Natural killer cell treated with Interleukin-12 subunit alpha and Interleukin-12 subunit beta and Interleukin-15 and Interleukin-18, amount 100 ng/mL, for 72 hours (primary cell): Measurements from ENCODE around the gene LVRN. TPM values are rescaled to one million over a fixed set of nuclear protein-coding genes. Genes with fewer than 3 reads are reported as not detected.
A peak's percentile ranks its signal among the peaks of the same experiment; 100 is the strongest.

Source experiments
- ATAC-seq, 2 donors: fragments of 150-1000 bp; cut with Tn5 transposase in 1 of 2; sonication (Bioruptor Pico), chemical (Tn5 transposase) in 1 of 2; 2 replicates each; pipeline ENCODE4 v1.10.0; 2021
- DNase-seq: peaks from one replicate; pipeline ENCODE4 v3.0.0; 2022; ENCODE audit warnings: low spot score
- H3K27ac Mint-ChIP-seq, 2 donors: 1 replicate in 1 of 2; 2 replicates in 1 of 2; pipeline ENCODE4 v1.8.0; 2022; ENCODE audit warnings: mixed read lengths in 2 of 2, mild to moderate bottlenecking in 1 of 2, moderate library complexity in 1 of 2
- H3K27me3 Mint-ChIP-seq, 2 donors: 1 replicate in 1 of 2; 2 replicates in 1 of 2; pipeline ENCODE4 v1.8.0; 2022; ENCODE audit warnings: mixed read lengths in 2 of 2
- H3K36me3 Mint-ChIP-seq: one replicate; pipeline ENCODE4 v1.8.0; 2022; ENCODE audit warnings: mixed read lengths
- H3K4me1 Mint-ChIP-seq, 2 donors: 1 replicate in 1 of 2; 2 replicates in 1 of 2; pipeline ENCODE4 v1.8.0; 2022; ENCODE audit warnings: low read depth in 2 of 2, mixed read lengths in 2 of 2, mild to moderate bottlenecking in 1 of 2
- H3K4me3 Mint-ChIP-seq: one replicate; pipeline ENCODE4 v1.8.0; 2022; ENCODE audit warnings: mixed read lengths
- H3K9me3 Mint-ChIP-seq: 2 replicates; pipeline ENCODE4 v1.8.0; 2022; ENCODE audit warnings: mixed read lengths
- total RNA-seq, 2 donors: library from RNA; stranded (reverse); gene quantifications; one replicate each; pipeline ENCODE4 v1.2.3, GENCODE V29; 2022

LVRN gene
- total RNA-seq, 2 donors from 2014 or later: not detected

- Mint-ChIP-seq H3K27me3 (peaks cover 13 to 24% of the 10 kb centered on the region in 2 donors), H3K9me3 (no peaks in the 10 kb centered on the region), H3K36me3 (no peaks in the 10 kb centered on the region), H3K4me3 (no peak overlapping the region), H3K27ac (no peak overlapping the region), H3K4me1 (no peaks in the 10 kb centered on the region)
- ATAC-seq (no peak), DNase-seq (no peak)
Observed at GRCh38 chr5:116013207-116013785, 51.0 kb downstream of the LVRN start.

GRCh38 chr5:116013936-116014335, 51.7 kb downstream of the LVRN start:
- no peak overlapping the region for H3K4me3 Mint-ChIP-seq
- H3K36me3 Mint-ChIP-seq: no peaks in the 10 kb centered on the region
- DNase-seq: no peak
- peaks cover 15 to 24% of the 10 kb centered on the region in 2 donors for H3K27me3 Mint-ChIP-seq
- no peak overlapping the region for H3K27ac Mint-ChIP-seq
- H3K4me1 Mint-ChIP-seq: no peaks in the 10 kb centered on the region
- no peaks in the 10 kb centered on the region for H3K9me3 Mint-ChIP-seq
- ATAC-seq: no peak

- Mint-ChIP-seq H3K36me3 (no peaks in the 10 kb centered on the region), H3K9me3 (no peaks in the 10 kb centered on the region), H3K4me3 (no peak overlapping the region), H3K27me3 (peaks cover 8 to 21% of the 10 kb centered on the region in 2 donors), H3K27ac (no peak overlapping the region), H3K4me1 (no peaks in the 10 kb centered on the region)
- no peak for ATAC-seq
- no peak for DNase-seq
Observed at GRCh38 chr5:116023619-116024018, 61.3 kb downstream of the LVRN start.

DNA sequence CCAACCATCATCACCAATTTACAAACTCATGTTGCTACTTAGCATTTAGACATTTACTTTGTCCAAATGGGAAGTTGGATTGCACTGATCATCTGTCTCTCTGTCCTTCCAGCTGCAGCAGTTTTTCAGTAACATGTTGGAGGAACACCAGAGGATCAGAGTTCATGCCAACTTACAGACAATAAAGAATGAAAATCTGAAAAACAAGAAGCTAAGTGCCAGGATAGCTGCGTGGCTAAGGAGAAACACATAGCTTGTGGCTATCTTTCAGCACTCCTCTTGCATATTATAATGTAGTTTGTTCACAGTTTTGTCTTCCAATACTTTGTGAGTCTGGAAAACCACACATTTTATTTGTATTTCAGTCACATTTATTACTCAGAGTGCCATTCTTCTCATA, 63.6 kb downstream of the LVRN start:
- DNase-seq: no peak
- H3K4me1 Mint-ChIP-seq: no peaks in the 10 kb centered on the region
- no peak overlapping the region for H3K27ac Mint-ChIP-seq
- no peaks in the 10 kb centered on the region for H3K36me3 Mint-ChIP-seq
- H3K9me3 Mint-ChIP-seq: no peaks in the 10 kb centered on the region
- no peak overlapping the region for H3K4me3 Mint-ChIP-seq
- no peak for ATAC-seq
- H3K27me3 Mint-ChIP-seq: peaks cover 15 to 24% of the 10 kb centered on the region in 2 donors

- Mint-ChIP-seq H3K27ac (no peak within 1 kb of the TSS), H3K36me3 (no peaks in the 10 kb centered on the region), H3K4me3 (no peak within 1 kb of the TSS), H3K9me3 (no peaks in the 10 kb centered on the region), H3K27me3 (peaks cover 19% of the 10 kb centered on the region in 2 donors), H3K4me1 (peaks cover 0 to 6% of the 10 kb centered on the region in 2 donors)
- no peak for DNase-seq
- ATAC-seq: peak in 1 of 2 donors; percentile 54
Observed at GRCh38 chr5:116032094-116032517, 69.8 kb downstream of the LVRN start, which contains the start of gene ARL14EPL. TSS of gene ARL14EPL (plus strand) at chr5:116032472. CDS start at chr5:116051466, 18,994 bp downstream.

DNA sequence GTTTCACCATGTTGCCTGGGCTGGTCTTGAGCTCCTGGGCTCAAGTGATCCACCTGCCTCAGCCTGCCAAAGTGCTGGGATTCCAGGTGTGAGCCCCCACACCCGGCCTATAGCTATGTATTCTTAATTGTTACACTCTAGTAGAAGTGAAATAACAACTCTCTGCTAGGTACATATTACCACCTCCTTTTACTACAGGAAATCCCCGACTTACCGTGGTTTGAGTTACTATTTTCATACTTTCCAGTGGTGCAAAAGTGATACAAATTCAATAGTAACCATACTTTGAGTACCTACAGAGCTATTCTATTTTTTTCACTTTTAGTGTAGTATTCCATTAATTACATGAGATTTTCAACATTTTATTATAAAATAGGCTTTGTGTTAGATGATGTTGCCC, 70.7 kb downstream of the LVRN start:
- H3K27ac Mint-ChIP-seq: no peak overlapping the region
- no peak for DNase-seq
- H3K9me3 Mint-ChIP-seq: no peaks in the 10 kb centered on the region
- H3K27me3 Mint-ChIP-seq: peaks cover 14 to 15% of the 10 kb centered on the region in 2 donors
- no peak for ATAC-seq
- H3K4me1 Mint-ChIP-seq: peaks cover 1 to 8% of the 10 kb centered on the region in 2 donors
- no peaks in the 10 kb centered on the region for H3K36me3 Mint-ChIP-seq
- no peak overlapping the region for H3K4me3 Mint-ChIP-seq

DNA sequence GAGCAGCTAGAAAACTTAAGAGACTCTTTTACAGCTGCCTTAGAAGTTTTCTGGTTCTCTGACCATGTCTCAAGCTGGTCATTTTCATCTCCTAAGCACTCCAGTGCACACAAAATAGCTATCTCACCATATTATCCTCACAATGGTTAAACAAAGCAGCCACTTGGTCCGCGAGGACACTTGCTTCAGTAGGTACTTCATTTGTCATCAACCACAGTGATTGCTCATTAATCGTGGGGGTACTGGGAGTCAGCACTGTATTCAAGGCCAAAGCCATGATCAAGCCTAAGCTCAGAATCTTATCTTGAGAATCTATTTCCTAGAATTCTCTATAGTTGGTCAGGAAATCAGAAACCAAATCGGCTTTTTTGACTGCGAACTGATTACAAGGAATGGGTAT, 72.8 kb downstream of the LVRN start:
- ATAC-seq (no peak), DNase-seq (no peak)
- Mint-ChIP-seq H3K36me3 (no peaks in the 10 kb centered on the region), H3K4me3 (no peak overlapping the region), H3K27me3 (peaks cover 7 to 9% of the 10 kb centered on the region in 2 donors), H3K27ac (no peak overlapping the region), H3K9me3 (no peaks in the 10 kb centered on the region), H3K4me1 (peaks cover 5 to 21% of the 10 kb centered on the region in 2 donors)

GRCh38 chr5:116037236-116037822, 75.1 kb downstream of the LVRN start:
- peaks cover 10 to 11% of the 10 kb centered on the region in 2 donors for H3K27me3 Mint-ChIP-seq
- H3K27ac Mint-ChIP-seq: no peak overlapping the region
- H3K36me3 Mint-ChIP-seq: no peaks in the 10 kb centered on the region
- peaks cover 5 to 21% of the 10 kb centered on the region in 2 donors for H3K4me1 Mint-ChIP-seq
- ATAC-seq (no peak), DNase-seq (no peak)
- H3K4me3 Mint-ChIP-seq: no peak overlapping the region
- H3K9me3 Mint-ChIP-seq: no peaks in the 10 kb centered on the region

DNA sequence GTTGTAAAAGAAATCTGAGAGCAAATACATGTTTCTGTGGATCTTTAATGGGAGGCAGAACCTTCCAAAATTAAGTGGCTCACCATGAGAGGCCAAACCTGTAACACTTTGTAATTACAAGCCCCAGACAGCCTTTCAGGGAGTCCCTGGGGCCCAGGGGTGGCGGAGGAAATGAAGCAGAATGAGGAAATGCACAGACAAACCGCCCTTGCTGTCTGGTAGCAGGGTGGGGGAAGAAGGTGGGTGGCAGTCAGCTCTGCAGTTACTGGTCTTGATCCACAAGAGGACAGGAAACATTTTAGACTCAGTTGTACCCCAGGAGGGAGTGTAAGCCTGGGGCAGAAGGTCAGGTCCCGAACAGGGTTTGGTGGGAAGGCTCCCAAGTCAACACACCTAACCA, 76.5 kb downstream of the LVRN start:
- Mint-ChIP-seq H3K4me1 (peaks cover 5 to 15% of the 10 kb centered on the region in 2 donors), H3K36me3 (no peaks in the 10 kb centered on the region), H3K27me3 (peaks cover 11 to 13% of the 10 kb centered on the region in 2 donors), H3K27ac (no peak overlapping the region), H3K9me3 (no peaks in the 10 kb centered on the region), H3K4me3 (no peak overlapping the region)
- ATAC-seq (peak in 1 of 2 donors; percentile 43), DNase-seq (no peak)

DNA sequence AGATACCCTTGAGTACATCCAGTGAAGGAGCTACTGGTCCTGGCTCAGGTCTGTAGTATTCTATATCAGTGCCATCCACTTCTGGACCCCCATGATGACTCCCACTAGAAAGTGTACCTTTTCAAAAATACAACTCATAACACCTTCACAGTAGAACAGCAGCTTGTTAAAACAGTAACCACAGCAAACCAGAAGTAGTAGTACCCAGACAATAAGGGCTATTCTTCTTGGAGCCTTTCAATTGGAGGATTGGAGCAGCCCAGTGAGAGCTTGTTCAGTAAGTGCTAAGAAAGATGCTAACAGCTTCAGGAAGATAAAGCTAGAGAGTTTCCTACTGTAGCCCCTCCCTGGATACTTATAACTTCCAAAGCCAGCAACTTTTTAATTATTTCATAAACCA, 80.1 kb downstream of the LVRN start:
- Mint-ChIP-seq H3K36me3 (no peaks in the 10 kb centered on the region), H3K4me1 (peaks cover 5 to 15% of the 10 kb centered on the region in 2 donors), H3K4me3 (no peak overlapping the region), H3K27me3 (peaks cover 11 to 14% of the 10 kb centered on the region in 2 donors), H3K9me3 (no peaks in the 10 kb centered on the region), H3K27ac (no peak overlapping the region)
- ATAC-seq: peak in 1 of 2 donors; percentile 56
- no peak for DNase-seq

- no peak overlapping the region for H3K4me3 Mint-ChIP-seq
- no peaks in the 10 kb centered on the region for H3K36me3 Mint-ChIP-seq
- ATAC-seq (no peak), DNase-seq (no peak)
- peaks cover 11 to 16% of the 10 kb centered on the region in 2 donors for H3K27me3 Mint-ChIP-seq
- no peaks in the 10 kb centered on the region for H3K9me3 Mint-ChIP-seq
- H3K4me1 Mint-ChIP-seq: peaks cover 0 to 4% of the 10 kb centered on the region in 2 donors
- no peak overlapping the region for H3K27ac Mint-ChIP-seq
Observed at GRCh38 chr5:116044073-116044472, 81.8 kb downstream of the LVRN start.

DNA sequence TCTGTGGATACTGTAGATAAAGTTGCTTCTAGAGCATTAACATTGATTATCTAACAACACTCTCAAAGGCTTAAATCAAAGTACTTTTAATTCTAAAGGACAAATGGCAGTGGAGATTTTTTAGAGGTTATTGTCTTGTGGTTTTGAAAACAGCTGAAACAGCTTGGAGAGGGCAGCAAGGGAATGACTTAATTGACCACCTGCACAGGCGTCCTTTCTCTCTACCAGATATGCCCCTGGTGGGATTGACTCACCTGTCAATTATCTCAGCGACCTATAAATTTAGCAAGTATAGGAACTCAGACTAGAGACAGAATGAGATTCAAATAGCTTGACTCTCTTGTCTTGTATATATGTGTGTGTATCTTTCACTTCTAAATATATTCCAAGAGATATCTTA, 83.5 kb downstream of the LVRN start:
- no peaks in the 10 kb centered on the region for H3K4me1 Mint-ChIP-seq
- H3K27me3 Mint-ChIP-seq: peaks cover 17 to 19% of the 10 kb centered on the region in 2 donors
- no peaks in the 10 kb centered on the region for H3K36me3 Mint-ChIP-seq

GRCh38 chr5:116046261-116046660, 84.0 kb downstream of the LVRN start:
- no peak for DNase-seq
- H3K9me3 Mint-ChIP-seq: no peaks in the 10 kb centered on the region
- H3K27ac Mint-ChIP-seq: no peak overlapping the region
- H3K27me3 Mint-ChIP-seq: peaks cover 19 to 22% of the 10 kb centered on the region in 2 donors
- no peak for ATAC-seq
- no peak overlapping the region for H3K4me3 Mint-ChIP-seq
- H3K36me3 Mint-ChIP-seq: no peaks in the 10 kb centered on the region
- no peaks in the 10 kb centered on the region for H3K4me1 Mint-ChIP-seq

More for the DNA sequence above, 83.5 kb downstream of the LVRN start:
- ATAC-seq (no peak), DNase-seq (no peak)
- H3K4me3 Mint-ChIP-seq: no peak overlapping the region
- H3K9me3 Mint-ChIP-seq: no peaks in the 10 kb centered on the region
- H3K27ac Mint-ChIP-seq: no peak overlapping the region

GRCh38 chr5:116046823-116047222, 84.5 kb downstream of the LVRN start:
- Mint-ChIP-seq H3K27me3 (peaks cover 19 to 22% of the 10 kb centered on the region in 2 donors), H3K27ac (no peak overlapping the region), H3K4me3 (no peak overlapping the region), H3K4me1 (no peaks in the 10 kb centered on the region), H3K9me3 (no peaks in the 10 kb centered on the region), H3K36me3 (no peaks in the 10 kb centered on the region)
- DNase-seq: no peak
- no peak for ATAC-seq
